ENCODE results near the gene OIP5. TPM values are rescaled to one million over a fixed set of nuclear protein-coding genes. Genes with fewer than 3 reads are reported as not detected.

OIP5 gene
- total and polyA plus RNA-seq, 2 of the 13 experiments (the other 11 are each of a cell fraction or from before 2014, with no cell fraction given): 10.7 to 38.0 TPM

DNA sequence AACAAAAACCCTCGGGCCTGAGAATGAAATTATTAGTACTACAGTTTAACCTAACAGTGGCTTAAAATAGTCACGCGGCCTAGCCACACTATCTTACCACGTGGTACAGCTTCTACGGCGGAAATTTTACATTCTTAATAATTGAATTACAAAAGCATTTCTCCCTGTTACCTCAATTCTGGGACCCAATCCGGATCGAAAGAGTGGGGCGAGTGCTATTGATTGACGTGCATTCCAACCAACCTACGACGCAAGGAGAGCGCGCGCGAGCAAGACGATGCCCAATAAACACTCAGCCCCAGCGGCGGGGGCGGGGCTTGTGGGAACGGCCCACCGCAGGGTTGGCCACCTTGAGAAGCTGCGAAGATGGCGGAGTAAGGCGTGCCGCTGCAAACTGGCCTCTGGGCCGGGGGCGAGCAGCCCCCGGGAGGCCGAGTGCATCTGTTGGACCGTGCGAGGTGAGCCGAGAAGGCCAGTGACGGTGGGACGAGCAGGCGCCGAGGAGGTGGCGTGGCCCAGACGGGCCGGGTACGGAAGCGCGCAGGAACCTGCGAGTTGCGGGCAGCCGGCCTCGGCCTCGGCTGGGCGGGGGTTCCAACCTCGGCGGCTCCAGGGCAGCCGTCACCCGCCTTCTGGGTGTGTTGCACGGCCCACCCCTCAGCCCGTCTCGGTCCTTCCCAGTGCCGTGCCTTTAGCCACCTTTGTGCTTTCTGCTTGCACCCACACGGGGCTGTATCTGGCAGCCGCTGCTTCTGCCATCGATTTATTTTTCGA, 48.6 kb downstream of the OIP5 start (continued):
- TF ChIP-seq, protein P1, sequence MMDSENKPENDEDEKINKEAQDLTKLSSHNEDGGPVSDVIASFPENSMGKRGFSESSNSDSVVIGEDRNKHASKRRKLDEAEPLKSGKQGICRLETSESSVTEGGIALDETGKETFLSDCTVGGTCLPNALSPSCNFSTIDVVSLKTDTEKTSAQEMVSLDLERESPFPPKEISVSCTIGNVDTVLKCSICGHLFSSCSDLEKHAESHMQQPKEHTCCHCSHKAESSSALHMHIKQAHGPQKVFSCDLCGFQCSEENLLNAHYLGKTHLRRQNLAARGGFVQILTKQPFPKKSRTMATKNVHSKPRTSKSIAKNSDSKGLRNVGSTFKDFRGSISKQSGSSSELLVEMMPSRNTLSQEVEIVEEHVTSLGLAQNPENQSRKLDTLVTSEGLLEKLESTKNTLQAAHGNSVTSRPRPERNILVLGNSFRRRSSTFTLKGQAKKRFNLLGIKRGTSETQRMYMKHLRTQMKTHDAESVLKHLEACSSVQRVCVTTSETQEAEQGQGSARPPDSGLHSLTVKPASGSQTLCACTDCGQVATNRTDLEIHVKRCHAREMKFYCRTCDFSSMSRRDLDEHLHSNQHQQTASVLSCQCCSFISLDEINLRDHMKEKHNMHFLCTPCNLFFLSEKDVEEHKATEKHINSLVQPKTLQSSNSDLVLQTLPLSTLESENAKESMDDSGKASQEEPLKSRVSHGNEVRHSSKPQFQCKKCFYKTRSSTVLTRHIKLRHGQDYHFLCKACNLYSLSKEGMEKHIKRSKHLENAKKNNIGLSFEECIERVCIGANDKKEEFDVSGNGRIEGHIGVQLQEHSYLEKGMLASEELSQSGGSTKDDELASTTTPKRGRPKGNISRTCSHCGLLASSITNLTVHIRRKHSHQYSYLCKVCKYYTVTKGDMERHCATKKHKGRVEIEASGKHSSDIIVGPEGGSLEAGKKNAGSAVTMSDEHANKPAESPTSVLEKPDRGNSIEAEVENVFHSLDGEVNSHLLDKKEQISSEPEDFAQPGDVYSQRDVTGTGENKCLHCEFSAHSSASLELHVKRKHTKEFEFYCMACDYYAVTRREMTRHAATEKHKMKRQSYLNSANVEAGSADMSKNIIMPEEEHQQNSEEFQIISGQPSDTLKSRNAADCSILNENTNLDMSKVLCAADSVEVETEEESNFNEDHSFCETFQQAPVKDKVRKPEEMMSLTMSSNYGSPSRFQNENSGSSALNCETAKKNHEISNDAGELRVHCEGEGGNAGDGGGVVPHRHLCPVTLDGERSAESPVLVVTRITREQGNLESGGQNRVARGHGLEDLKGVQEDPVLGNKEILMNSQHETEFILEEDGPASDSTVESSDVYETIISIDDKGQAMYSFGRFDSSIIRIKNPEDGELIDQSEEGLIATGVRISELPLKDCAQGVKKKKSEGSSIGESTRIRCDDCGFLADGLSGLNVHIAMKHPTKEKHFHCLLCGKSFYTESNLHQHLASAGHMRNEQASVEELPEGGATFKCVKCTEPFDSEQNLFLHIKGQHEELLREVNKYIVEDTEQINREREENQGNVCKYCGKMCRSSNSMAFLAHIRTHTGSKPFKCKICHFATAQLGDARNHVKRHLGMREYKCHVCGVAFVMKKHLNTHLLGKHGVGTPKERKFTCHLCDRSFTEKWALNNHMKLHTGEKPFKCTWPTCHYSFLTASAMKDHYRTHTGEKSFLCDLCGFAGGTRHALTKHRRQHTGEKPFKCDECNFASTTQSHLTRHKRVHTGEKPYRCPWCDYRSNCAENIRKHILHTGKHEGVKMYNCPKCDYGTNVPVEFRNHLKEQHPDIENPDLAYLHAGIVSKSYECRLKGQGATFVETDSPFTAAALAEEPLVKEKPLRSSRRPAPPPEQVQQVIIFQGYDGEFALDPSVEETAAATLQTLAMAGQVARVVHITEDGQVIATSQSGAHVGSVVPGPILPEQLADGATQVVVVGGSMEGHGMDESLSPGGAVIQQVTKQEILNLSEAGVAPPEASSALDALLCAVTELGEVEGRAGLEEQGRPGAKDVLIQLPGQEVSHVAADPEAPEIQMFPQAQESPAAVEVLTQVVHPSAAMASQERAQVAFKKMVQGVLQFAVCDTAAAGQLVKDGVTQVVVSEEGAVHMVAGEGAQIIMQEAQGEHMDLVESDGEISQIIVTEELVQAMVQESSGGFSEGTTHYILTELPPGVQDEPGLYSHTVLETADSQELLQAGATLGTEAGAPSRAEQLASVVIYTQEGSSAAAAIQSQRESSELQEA (CRISPR knock-in tag; IDR thresholded peaks at IDR 0.05; ENCODE audit: not compliant biosample characterization): peak; percentile 62
- TF ChIP-seq, protein P2, sequence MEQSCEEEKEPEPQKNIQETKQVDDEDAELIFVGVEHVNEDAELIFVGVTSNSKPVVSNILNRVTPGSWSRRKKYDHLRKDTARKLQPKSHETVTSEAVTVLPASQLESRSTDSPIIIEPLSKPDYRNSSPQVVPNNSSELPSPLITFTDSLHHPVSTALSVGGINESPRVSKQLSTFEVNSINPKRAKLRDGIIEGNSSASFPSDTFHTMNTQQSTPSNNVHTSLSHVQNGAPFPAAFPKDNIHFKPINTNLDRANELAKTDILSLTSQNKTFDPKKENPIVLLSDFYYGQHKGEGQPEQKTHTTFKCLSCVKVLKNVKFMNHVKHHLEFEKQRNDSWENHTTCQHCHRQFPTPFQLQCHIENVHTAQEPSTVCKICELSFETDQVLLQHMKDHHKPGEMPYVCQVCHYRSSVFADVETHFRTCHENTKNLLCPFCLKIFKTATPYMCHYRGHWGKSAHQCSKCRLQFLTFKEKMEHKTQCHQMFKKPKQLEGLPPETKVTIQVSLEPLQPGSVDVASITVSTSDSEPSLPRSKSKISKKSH (CRISPR knock-in tag; IDR thresholded peaks at IDR 0.05; ENCODE audit: borderline replicate concordance): no peak
- TF ChIP-seq KAT7 (CRISPR knock-in tag; IDR thresholded peaks at IDR 0.05; ENCODE audit: borderline replicate concordance) (0 out of 2 replicates have a peak, but pooled peaks have one; percentile 80), MYC (CRISPR knock-in tag; IDR thresholded peaks at IDR 0.05; ENCODE audit: borderline replicate concordance) (peak; percentile 68), MIER3 (CRISPR knock-in tag; IDR thresholded peaks at IDR 0.05; ENCODE audit: borderline replicate concordance) (0 out of 2 replicates have a peak, but pooled peaks have one; percentile 54), ZNF260 (CRISPR knock-in tag; IDR thresholded peaks at IDR 0.05; ENCODE audit: borderline replicate concordance, low read depth) (no peak), TRIM24 (CRISPR knock-in tag; IDR thresholded peaks at IDR 0.05) (no peak), CHD2 (IDR thresholded peaks at IDR 0.05; ENCODE audit: low read depth, low read length) (peak; percentile 67), SOX6 (IDR thresholded peaks at IDR 0.05) (no peak), SOX6 (CRISPR knock-in tag; IDR thresholded peaks at IDR 0.05) (peak; percentile 64), SP1 (IDR thresholded peaks at IDR 0.05) (no peak), SP1 (CRISPR knock-in tag; IDR thresholded peaks at IDR 0.05) (peak; percentile 87)
- TF ChIP-seq, protein P3, sequence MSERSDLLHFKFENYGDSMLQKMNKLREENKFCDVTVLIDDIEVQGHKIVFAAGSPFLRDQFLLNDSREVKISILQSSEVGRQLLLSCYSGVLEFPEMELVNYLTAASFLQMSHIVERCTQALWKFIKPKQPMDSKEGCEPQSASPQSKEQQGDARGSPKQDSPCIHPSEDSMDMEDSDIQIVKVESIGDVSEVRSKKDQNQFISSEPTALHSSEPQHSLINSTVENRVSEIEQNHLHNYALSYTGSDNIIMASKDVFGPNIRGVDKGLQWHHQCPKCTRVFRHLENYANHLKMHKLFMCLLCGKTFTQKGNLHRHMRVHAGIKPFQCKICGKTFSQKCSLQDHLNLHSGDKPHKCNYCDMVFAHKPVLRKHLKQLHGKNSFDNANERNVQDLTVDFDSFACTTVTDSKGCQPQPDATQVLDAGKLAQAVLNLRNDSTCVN (CRISPR knock-in tag; IDR thresholded peaks at IDR 0.05; ENCODE audit: borderline replicate concordance): 0 out of 2 replicates have a peak, but pooled peaks have one; percentile 50
- TF ChIP-seq, protein P4, sequence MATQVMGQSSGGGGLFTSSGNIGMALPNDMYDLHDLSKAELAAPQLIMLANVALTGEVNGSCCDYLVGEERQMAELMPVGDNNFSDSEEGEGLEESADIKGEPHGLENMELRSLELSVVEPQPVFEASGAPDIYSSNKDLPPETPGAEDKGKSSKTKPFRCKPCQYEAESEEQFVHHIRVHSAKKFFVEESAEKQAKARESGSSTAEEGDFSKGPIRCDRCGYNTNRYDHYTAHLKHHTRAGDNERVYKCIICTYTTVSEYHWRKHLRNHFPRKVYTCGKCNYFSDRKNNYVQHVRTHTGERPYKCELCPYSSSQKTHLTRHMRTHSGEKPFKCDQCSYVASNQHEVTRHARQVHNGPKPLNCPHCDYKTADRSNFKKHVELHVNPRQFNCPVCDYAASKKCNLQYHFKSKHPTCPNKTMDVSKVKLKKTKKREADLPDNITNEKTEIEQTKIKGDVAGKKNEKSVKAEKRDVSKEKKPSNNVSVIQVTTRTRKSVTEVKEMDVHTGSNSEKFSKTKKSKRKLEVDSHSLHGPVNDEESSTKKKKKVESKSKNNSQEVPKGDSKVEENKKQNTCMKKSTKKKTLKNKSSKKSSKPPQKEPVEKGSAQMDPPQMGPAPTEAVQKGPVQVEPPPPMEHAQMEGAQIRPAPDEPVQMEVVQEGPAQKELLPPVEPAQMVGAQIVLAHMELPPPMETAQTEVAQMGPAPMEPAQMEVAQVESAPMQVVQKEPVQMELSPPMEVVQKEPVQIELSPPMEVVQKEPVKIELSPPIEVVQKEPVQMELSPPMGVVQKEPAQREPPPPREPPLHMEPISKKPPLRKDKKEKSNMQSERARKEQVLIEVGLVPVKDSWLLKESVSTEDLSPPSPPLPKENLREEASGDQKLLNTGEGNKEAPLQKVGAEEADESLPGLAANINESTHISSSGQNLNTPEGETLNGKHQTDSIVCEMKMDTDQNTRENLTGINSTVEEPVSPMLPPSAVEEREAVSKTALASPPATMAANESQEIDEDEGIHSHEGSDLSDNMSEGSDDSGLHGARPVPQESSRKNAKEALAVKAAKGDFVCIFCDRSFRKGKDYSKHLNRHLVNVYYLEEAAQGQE (IDR thresholded peaks at IDR 0.05; ENCODE audit: borderline replicate concordance in 1 of 2, low read depth in 1 of 2, low read length in 2 of 2): peak in 1 of 2 experiments; percentile 48; a peak in 1 of 4 replicates
